PC-3 (cell line): Measurements from ENCODE around the gene YY2. TPM values are rescaled to one million over a fixed set of nuclear protein-coding genes. Genes with fewer than 3 reads are reported as not detected.
A peak's percentile ranks its signal among the peaks of the same experiment; 100 is the strongest.

Experiments
- ATAC-seq: fragments of 200-7000 bp; cut with Tn5 transposase; 2 replicates; pipeline ENCODE4 v1.9.1; 2020; ENCODE audit warnings: mild to moderate bottlenecking, moderate library complexity
- BruUV-seq: library from RNA; stranded (reverse); fragments of 400-500 nt; replicated peaks from 2 replicates; lab custom pipeline; 2021; lab: Mats Ljungman, UMichigan
- CTCF ChIA-PET: fragments of 300-600 bp; sonication (Branson Sonifier 250); formaldehyde crosslinking; loops from one replicate; lab custom pipeline; 2022; ENCODE audit warnings: antibody characterized with exemption; lab: Charles Lee
- POLR2A ChIA-PET: fragments of 300-600 bp; sonication (Branson Sonifier 250); formaldehyde crosslinking; loops from one replicate; lab custom pipeline; 2022; ENCODE audit warnings: antibody characterized with exemption; ENCODE audit not compliant: unreplicated experiment; lab: Charles Lee
- DNase-seq: peaks from one replicate; pipeline ENCODE4 v3.0.0-alpha.2; 2015
- H2AFZ ChIP-seq: fragments of 300-600 bp; sonication (generic); 2 replicates; pipeline ENCODE4 v1.6.0; 2016; ENCODE audit warnings: antibody characterized with exemption, low read length
- H3F3A ChIP-seq: fragments of 300-600 bp; sonication (generic); one replicate; pipeline ENCODE4 v1.6.0; 2017; ENCODE audit warnings: antibody characterized with exemption, low read length, control low read depth, mild to moderate bottlenecking; ENCODE audit not compliant: unreplicated experiment
- H3K27ac ChIP-seq: fragments of 300-600 bp; sonication (generic); 2 replicates; pipeline ENCODE4 v1.5.1; 2016; ENCODE audit warnings: mild to moderate bottlenecking, low read length
- H3K27me3 ChIP-seq: fragments of 300-600 bp; sonication (generic); 2 replicates; pipeline ENCODE4 v1.6.1; 2016; ENCODE audit warnings: low read length, mixed read lengths
- H3K36me3 ChIP-seq: fragments of 300-600 bp; sonication (generic); 2 replicates; pipeline ENCODE4 v1.6.1; 2016; ENCODE audit warnings: low read depth, mixed run types, low read length, mixed read lengths
- H3K4me1 ChIP-seq: fragments of 300-600 bp; sonication (generic); 2 replicates; pipeline ENCODE4 v1.5.1; 2016; ENCODE audit warnings: low read length; ENCODE audit not compliant: insufficient read depth
- H3K4me2 ChIP-seq: fragments of 300-600 bp; sonication (generic); 2 replicates; pipeline ENCODE4 v1.6.0; 2016; ENCODE audit warnings: low read length
- H3K4me3 ChIP-seq: fragments of 300-600 bp; sonication (generic); 2 replicates; pipeline ENCODE4 v1.5.1; 2016; ENCODE audit warnings: mild to moderate bottlenecking, low read length, mixed read lengths
- H3K79me2 ChIP-seq: fragments of 300-600 bp; sonication (generic); 2 replicates; pipeline ENCODE4 v1.6.1; 2017; ENCODE audit warnings: low read length, mixed read lengths
- H3K9ac ChIP-seq: fragments of 300-600 bp; sonication (generic); 2 replicates; pipeline ENCODE4 v1.6.0; 2016; ENCODE audit warnings: mild to moderate bottlenecking, low read length
- H3K9me2 ChIP-seq: fragments of 300-600 bp; sonication (generic); replicated peaks from 2 replicates; pipeline ENCODE4 v1.6.1; 2016; ENCODE audit warnings: mixed run types, low read length, mixed read lengths
- H3K9me3 ChIP-seq: fragments of 300-600 bp; sonication (generic); 2 replicates; pipeline ENCODE4 v1.6.1; 2016; ENCODE audit warnings: low read length, mixed read lengths
- H4K20me1 ChIP-seq: fragments of 300-600 bp; sonication (generic); 2 replicates; pipeline ENCODE4 v1.6.1; 2016; ENCODE audit warnings: low read length, mixed read lengths
- CTCF ChIP-seq: fragments of 300-600 bp; sonication (generic); conservative IDR thresholded peaks from 2 replicates; pipeline ENCODE4 v1.5.1; 2017; ENCODE audit warnings: antibody characterized with exemption, low read depth, mild to moderate bottlenecking, low read length
- EZH2 ChIP-seq: fragments of 300-600 bp; sonication (generic); IDR thresholded peaks from one replicate; pipeline ENCODE4 v1.6.1; 2017; ENCODE audit warnings: antibody characterized with exemption, mild to moderate bottlenecking, low read length; ENCODE audit not compliant: unreplicated experiment
- EZH2phosphoT487 ChIP-seq: fragments of 300-600 bp; sonication (generic); IDR thresholded peaks from 2 replicates; pipeline ENCODE4 v1.6.1; 2018; ENCODE audit warnings: mild to moderate bottlenecking, antibody characterized with exemption, low read length, borderline replicate concordance
- intact Hi-C: fragments of 100-400 bp; cut with micrococcal nuclease; formaldehyde crosslinking; loops from 2 replicates; pipeline ENCODE4 v1.9.0; 2023
- total RNA-seq: library from RNA; depleted of rRNA; stranded (reverse); fragments of >200 nt; gene quantifications from 2 replicates; pipeline ENCODE4 v1.2.3, GENCODE V29; 2014

Gene YY2
- total RNA-seq, 1 experiment from 2014 or later, result 2.3 TPM

GRCh38 chrX:21853578-21853977 is 2.2 kb upstream of the YY2 start:
- H3F3A ChIP-seq, result no peaks in the 10 kb centered on the region
- H2AFZ ChIP-seq, result no peak overlapping the region
- peaks cover 8% of the 10 kb centered on the region for H3K36me3 ChIP-seq
- H3K9me3 ChIP-seq, result no peaks in the 10 kb centered on the region
- H4K20me1 ChIP-seq, result no peaks in the 10 kb centered on the region
- no peaks in the 10 kb centered on the region for H3K27me3 ChIP-seq
- TF ChIP-seq EZH2phosphoT487 (no peak), CTCF (no peak), EZH2 (no peak)
- no peak overlapping the region for H3K27ac ChIP-seq
- ChIA-PET CTCF (no interaction called here), POLR2A (no interaction called here)
- no peak overlapping the region for H3K9ac ChIP-seq
- no peak overlapping the region for H3K4me3 ChIP-seq
- H3K79me2 ChIP-seq, result no peaks in the 10 kb centered on the region
- no peak for DNase-seq
- BruUV-seq, result no TSS peak
- no peak for ATAC-seq
- no peak overlapping the region for H3K4me2 ChIP-seq
- H3K9me2 ChIP-seq, result no peaks in the 10 kb centered on the region
- H3K4me1 ChIP-seq, result no peaks in the 10 kb centered on the region
- intact Hi-C loops, result no loop called here

GRCh38 chrX:21856504-21856903 is 717 bp downstream of the YY2 start:
- H3K9ac ChIP-seq, result no peak overlapping the region
- no peaks in the 10 kb centered on the region for H3K79me2 ChIP-seq
- ChIA-PET CTCF (no interaction called here), POLR2A (no interaction called here)
- BruUV-seq, result no TSS peak
- H3F3A ChIP-seq, result no peaks in the 10 kb centered on the region
- H4K20me1 ChIP-seq, result no peaks in the 10 kb centered on the region
- no peak for TF ChIP-seq EZH2phosphoT487
- no peak for TF ChIP-seq EZH2
- TF ChIP-seq CTCF, result no peak
- H3K4me3 ChIP-seq, result no peak overlapping the region
- H3K4me2 ChIP-seq, result no peak overlapping the region
- no peak overlapping the region for H2AFZ ChIP-seq
- H3K27ac ChIP-seq, result no peak overlapping the region
- H3K27me3 ChIP-seq, result no peaks in the 10 kb centered on the region
- DNase-seq, result no peak
- no peaks in the 10 kb centered on the region for H3K4me1 ChIP-seq
- no peaks in the 10 kb centered on the region for H3K9me2 ChIP-seq
- no peaks in the 10 kb centered on the region for H3K9me3 ChIP-seq
- intact Hi-C loops, result no loop called here
- peaks cover 8% of the 10 kb centered on the region for H3K36me3 ChIP-seq
- no peak for ATAC-seq

- Histone ChIP-seq H3K9me2 (no peaks in the 10 kb centered on the region), H2AFZ (no peak overlapping the region), H3K4me3 (no peak overlapping the region), H3K79me2 (no peaks in the 10 kb centered on the region), H3K27ac (no peak overlapping the region), H3K4me2 (no peak overlapping the region), H4K20me1 (no peaks in the 10 kb centered on the region), H3K9me3 (no peaks in the 10 kb centered on the region), H3K9ac (no peak overlapping the region), H3K36me3 (no peaks in the 10 kb centered on the region), H3K4me1 (no peaks in the 10 kb centered on the region), H3F3A (no peaks in the 10 kb centered on the region), H3K27me3 (no peaks in the 10 kb centered on the region)
- BruUV-seq, result no TSS peak
- TF ChIP-seq EZH2 (no peak), EZH2phosphoT487 (no peak), CTCF (no peak)
- ChIA-PET CTCF (no interaction called here), POLR2A (no interaction called here)
- DNase-seq (peak; percentile 10), ATAC-seq (peak; percentile 18; the same call in 1 of the 2 replicates)
- intact Hi-C loops, result loop anchor here (10.0 kb wide), 1 partner anchor 62 kb away; no protein-coding TSS in a partner anchor
Measured at GRCh38 chrX:21863241-21863640, 7.5 kb downstream of the YY2 start.
